K562 (cell line): ENCODE measurements around the gene MYBL2. TPM values are rescaled to one million over a fixed set of nuclear protein-coding genes. Genes with fewer than 3 reads are reported as not detected.

Source experiments
- ARNT ChIP-seq, 2 experiments: fragments of 450-650 bp; IDR thresholded peaks; 2 replicates each; pipeline ENCODE4 v1.6.1; 2016; ENCODE audit warnings: mild to moderate bottlenecking in 1 of 2
- ATF1 ChIP-seq, 2 experiments: fragments of 450-650 bp in 1 of 2; IDR thresholded peaks; 2 replicates each; pipeline ENCODE4 v1.6.1; 2016; ENCODE audit warnings: missing compliant biosample characterization in 1 of 2, missing genetic modification characterization in 1 of 2
- CTBP1 ChIP-seq: fragments of 450-650 bp; IDR thresholded peaks from 2 replicates; pipeline ENCODE4 v1.6.1; 2016; ENCODE audit warnings: borderline replicate concordance
- ESRRB ChIP-seq: fragments of 250-450 bp; sonication (Bioruptor Pico); IDR thresholded peaks from 2 replicates; pipeline ENCODE4 v1.5.0; 2020; ENCODE audit warnings: mild to moderate bottlenecking, moderate library complexity, borderline replicate concordance
- ETV5 ChIP-seq: sonication (generic); formaldehyde crosslinking; IDR thresholded peaks from 2 replicates; pipeline ENCODE4 v1.4.0; 2020; ENCODE audit warnings: low read depth, mild to moderate bottlenecking, missing genetic modification reagents
- GATAD2A ChIP-seq: fragments of 450-650 bp; IDR thresholded peaks from 2 replicates; pipeline ENCODE4 v1.6.1; 2017
- GTF2E2 ChIP-seq: fragments of 200-800 bp; sonication (Bioruptor generic); IDR thresholded peaks from 2 replicates; pipeline ENCODE4 v1.6.1; 2016; ENCODE audit warnings: missing genetic modification characterization, missing compliant biosample characterization
- HCFC1 ChIP-seq: IDR thresholded peaks from 2 replicates; pipeline ENCODE4 v1.6.1; 2012; ENCODE audit warnings: low read depth, low read length, improper control_type of control experiment
- RCOR1 ChIP-seq, 2 experiments: IDR thresholded peaks; 2 replicates each; pipeline ENCODE4 v1.6.1; 2012; ENCODE audit warnings: low read depth in 2 of 2, low read length in 2 of 2, borderline replicate concordance in 1 of 2, improper control_type of control experiment in 1 of 2
- SMARCA5 ChIP-seq: fragments of 450-650 bp; IDR thresholded peaks from 2 replicates; pipeline ENCODE4 v1.6.1; 2016
- YY1 ChIP-seq, 3 experiments: IDR thresholded peaks; 2 replicates each; pipeline ENCODE4 v1.6.1; 2011; ENCODE audit warnings: low read length in 2 of 3, mild to moderate bottlenecking in 2 of 3, moderate library complexity in 2 of 3, borderline replicate concordance in 1 of 3, control low read depth in 1 of 3, low read depth in 1 of 3; ENCODE audit not compliant: insufficient read depth in 3 of 3, insufficient replicate concordance in 2 of 3, control insufficient read depth in 1 of 3, insufficient read length in 1 of 3; ENCODE audit errors: extremely low read depth in 1 of 3
- ZNF184 ChIP-seq: sonication (generic); formaldehyde crosslinking; IDR thresholded peaks from 2 replicates; pipeline ENCODE4 v1.5.0; 2020; ENCODE audit warnings: missing genetic modification reagents
- ZNF217 ChIP-seq: sonication (generic); formaldehyde crosslinking; IDR thresholded peaks from 2 replicates; pipeline ENCODE4 v1.8.0; 2022; ENCODE audit warnings: mild to moderate bottlenecking, missing genetic modification reagents
- polyA plus RNA-seq, 8 experiments: library from polyadenylated mRNA; depleted of rRNA in 4 of 8; stranded (reverse) in 5 of 8; unstranded in 3 of 8; fragments of >200 nt; fragmentation: Nextera tagmentation in 2 of 8; fragmentation: Illumina TruSeq in 1 of 8; extraction: Ambion mirVana in 2 of 8; extraction: Trizol in 1 of 8; gene quantifications; 2 replicates each; pipeline versions ENCODE4 v1.2.1 to v1.2.3, GENCODE V29; 2011 to 2014; ENCODE audit warnings: inconsistent platforms in 1 of 8, missing spikeins in 1 of 8
- total RNA-seq, 7 experiments: library from RNA; depleted of rRNA in 6 of 7; stranded (reverse); fragments of >200 nt in 6 of 7; fragmentation: Illumina TruSeq in 2 of 7; extraction: Trizol in 2 of 7; gene quantifications; 2 replicates each; pipeline versions ENCODE4 v1.2.1 to v1.2.3, GENCODE V29; 2011 to 2021; ENCODE audit warnings: low replicate concordance in 1 of 7
- TF ChIP-seq, protein P1 (sequence below): IDR thresholded peaks from 2 replicates; pipeline ENCODE4 v1.6.1; 2011; ENCODE audit warnings: borderline replicate concordance, low read depth, mild to moderate bottlenecking, moderate library complexity, low read length; ENCODE audit not compliant: insufficient read depth, poor library complexity, severe bottlenecking
- TF ChIP-seq, protein P2 (sequence below), 3 experiments: IDR thresholded peaks in 2 of 3; conservative IDR thresholded peaks in 1 of 3; 2 replicates each; pipeline ENCODE4 v1.5.1; 2011 to 2012; ENCODE audit warnings: low read length in 3 of 3, mild to moderate bottlenecking in 3 of 3, control low read depth in 2 of 3, improper control_type of control experiment in 1 of 3, inconsistent platforms in 1 of 3, low read depth in 1 of 3, mixed read lengths in 1 of 3, moderate library complexity in 1 of 3; ENCODE audit not compliant: insufficient read depth in 2 of 3
- TF ChIP-seq, protein P3 (sequence below): sonication (generic); formaldehyde crosslinking; IDR thresholded peaks from 2 replicates; pipeline ENCODE4 v1.8.0; 2023; ENCODE audit warnings: mild to moderate bottlenecking, missing genetic modification reagents
- TF ChIP-seq, protein P4 (sequence below): sonication (generic); formaldehyde crosslinking; IDR thresholded peaks from 2 replicates; pipeline ENCODE4 v1.8.0; 2022; ENCODE audit warnings: missing genetic modification reagents, mild to moderate bottlenecking, borderline replicate concordance

The MYBL2 gene
- total and polyA plus RNA-seq, 9 of the 15 experiments (the other 6 are each of a cell fraction or from before 2014, with no cell fraction given) = 4.4 to 169 (median 52.5) TPM

DNA sequence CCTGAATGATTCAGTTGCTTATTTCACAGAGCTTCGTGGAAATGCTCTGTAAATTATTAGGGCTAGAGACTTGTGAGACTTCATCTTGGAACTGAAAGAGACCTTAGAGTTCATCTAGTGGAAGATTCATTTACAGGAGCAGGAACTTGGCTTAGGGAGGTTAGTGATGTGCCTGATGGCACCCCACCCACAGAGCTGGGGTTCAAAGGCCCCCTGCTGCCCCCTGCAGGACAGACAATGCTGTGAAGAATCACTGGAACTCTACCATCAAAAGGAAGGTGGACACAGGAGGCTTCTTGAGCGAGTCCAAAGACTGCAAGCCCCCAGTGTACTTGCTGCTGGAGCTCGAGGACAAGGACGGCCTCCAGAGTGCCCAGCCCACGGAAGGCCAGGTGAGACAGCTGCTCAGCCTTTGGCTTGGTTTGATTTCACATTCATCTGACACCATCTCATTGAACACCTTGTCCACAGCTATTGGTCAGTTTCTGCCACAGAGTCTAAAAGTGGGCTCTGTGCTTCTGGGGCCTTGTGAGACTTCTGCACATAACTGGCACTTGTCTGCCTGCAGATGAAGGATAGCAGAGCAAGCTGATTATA lies 25.1 kb downstream of the MYBL2 start (continued):
- TF ChIP-seq YY1 (IDR thresholded peaks at IDR 0.05; ENCODE audit: borderline replicate concordance in 1 of 3, control insufficient read depth in 1 of 3, extremely low read depth in 1 of 3, insufficient read depth in 3 of 3, insufficient read length in 1 of 3, insufficient replicate concordance in 2 of 3, low read depth in 1 of 3, low read length in 2 of 3) (peak in 1 of 3 experiments; percentile 8), RCOR1 (IDR thresholded peaks at IDR 0.05; ENCODE audit: borderline replicate concordance in 1 of 2, low read depth in 2 of 2, low read length in 2 of 2) (peak in 1 of 2 experiments; percentile 36; a peak in 1 of 4 replicates), ARNT (IDR thresholded peaks at IDR 0.05) (no peak), ATF1 (CRISPR knock-in tag; IDR thresholded peaks at IDR 0.05) (no peak), ATF1 (tag; IDR thresholded peaks at IDR 0.05) (no peak), ZNF184 (CRISPR knock-in tag) (no peak), ETV5 (no peak), HCFC1 (no peak), CTBP1 (peak; percentile 30; the same call in 1 of the 2 replicates), ZNF217 (CRISPR knock-in tag) (no peak), GATAD2A (no peak), SMARCA5 (no peak), ESRRB (CRISPR knock-in tag) (no peak), GTF2E2 (no peak)
- TF ChIP-seq, protein P1, sequence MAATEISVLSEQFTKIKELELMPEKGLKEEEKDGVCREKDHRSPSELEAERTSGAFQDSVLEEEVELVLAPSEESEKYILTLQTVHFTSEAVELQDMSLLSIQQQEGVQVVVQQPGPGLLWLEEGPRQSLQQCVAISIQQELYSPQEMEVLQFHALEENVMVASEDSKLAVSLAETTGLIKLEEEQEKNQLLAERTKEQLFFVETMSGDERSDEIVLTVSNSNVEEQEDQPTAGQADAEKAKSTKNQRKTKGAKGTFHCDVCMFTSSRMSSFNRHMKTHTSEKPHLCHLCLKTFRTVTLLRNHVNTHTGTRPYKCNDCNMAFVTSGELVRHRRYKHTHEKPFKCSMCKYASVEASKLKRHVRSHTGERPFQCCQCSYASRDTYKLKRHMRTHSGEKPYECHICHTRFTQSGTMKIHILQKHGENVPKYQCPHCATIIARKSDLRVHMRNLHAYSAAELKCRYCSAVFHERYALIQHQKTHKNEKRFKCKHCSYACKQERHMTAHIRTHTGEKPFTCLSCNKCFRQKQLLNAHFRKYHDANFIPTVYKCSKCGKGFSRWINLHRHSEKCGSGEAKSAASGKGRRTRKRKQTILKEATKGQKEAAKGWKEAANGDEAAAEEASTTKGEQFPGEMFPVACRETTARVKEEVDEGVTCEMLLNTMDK = peak; percentile 38
- TF ChIP-seq, protein P2, sequence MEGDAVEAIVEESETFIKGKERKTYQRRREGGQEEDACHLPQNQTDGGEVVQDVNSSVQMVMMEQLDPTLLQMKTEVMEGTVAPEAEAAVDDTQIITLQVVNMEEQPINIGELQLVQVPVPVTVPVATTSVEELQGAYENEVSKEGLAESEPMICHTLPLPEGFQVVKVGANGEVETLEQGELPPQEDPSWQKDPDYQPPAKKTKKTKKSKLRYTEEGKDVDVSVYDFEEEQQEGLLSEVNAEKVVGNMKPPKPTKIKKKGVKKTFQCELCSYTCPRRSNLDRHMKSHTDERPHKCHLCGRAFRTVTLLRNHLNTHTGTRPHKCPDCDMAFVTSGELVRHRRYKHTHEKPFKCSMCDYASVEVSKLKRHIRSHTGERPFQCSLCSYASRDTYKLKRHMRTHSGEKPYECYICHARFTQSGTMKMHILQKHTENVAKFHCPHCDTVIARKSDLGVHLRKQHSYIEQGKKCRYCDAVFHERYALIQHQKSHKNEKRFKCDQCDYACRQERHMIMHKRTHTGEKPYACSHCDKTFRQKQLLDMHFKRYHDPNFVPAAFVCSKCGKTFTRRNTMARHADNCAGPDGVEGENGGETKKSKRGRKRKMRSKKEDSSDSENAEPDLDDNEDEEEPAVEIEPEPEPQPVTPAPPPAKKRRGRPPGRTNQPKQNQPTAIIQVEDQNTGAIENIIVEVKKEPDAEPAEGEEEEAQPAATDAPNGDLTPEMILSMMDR (IDR thresholded peaks at IDR 0.05 in 2 of 3, conservative IDR thresholded peaks at IDR 0.05 in 1 of 3; ENCODE audit: insufficient read depth in 2 of 3, low read depth in 1 of 3, low read length in 3 of 3) = peak; percentile 79 to 86 (median 79)
- TF ChIP-seq, protein P3, sequence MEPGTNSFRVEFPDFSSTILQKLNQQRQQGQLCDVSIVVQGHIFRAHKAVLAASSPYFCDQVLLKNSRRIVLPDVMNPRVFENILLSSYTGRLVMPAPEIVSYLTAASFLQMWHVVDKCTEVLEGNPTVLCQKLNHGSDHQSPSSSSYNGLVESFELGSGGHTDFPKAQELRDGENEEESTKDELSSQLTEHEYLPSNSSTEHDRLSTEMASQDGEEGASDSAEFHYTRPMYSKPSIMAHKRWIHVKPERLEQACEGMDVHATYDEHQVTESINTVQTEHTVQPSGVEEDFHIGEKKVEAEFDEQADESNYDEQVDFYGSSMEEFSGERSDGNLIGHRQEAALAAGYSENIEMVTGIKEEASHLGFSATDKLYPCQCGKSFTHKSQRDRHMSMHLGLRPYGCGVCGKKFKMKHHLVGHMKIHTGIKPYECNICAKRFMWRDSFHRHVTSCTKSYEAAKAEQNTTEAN = no peak
- TF ChIP-seq, protein P4, sequence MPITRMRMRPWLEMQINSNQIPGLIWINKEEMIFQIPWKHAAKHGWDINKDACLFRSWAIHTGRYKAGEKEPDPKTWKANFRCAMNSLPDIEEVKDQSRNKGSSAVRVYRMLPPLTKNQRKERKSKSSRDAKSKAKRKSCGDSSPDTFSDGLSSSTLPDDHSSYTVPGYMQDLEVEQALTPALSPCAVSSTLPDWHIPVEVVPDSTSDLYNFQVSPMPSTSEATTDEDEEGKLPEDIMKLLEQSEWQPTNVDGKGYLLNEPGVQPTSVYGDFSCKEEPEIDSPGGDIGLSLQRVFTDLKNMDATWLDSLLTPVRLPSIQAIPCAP (CRISPR knock-in tag) = no peak
